Astrocyte (in vitro differentiated cells and primary cell): Measurements from ENCODE around the gene ARL6IP5. TPM values are rescaled to one million over a fixed set of nuclear protein-coding genes. Genes with fewer than 3 reads are reported as not detected.

ENCODE experiments used
- DNase-seq: peaks from one replicate; pipeline ENCODE4 v3.0.0-alpha.2; 2010; ENCODE audit warnings: low read depth
- FAIRE-seq: peaks from 2 replicates; lab custom pipeline; 2011; peaks lifted over from hg19 to GRCh38; lab: Jason Lieb, UNC
- H2AFZ ChIP-seq: 2 replicates; pipeline ENCODE4 v1.6.0; 2012; ENCODE audit warnings: low read depth, low read length, inconsistent platforms
- H3K27ac ChIP-seq: 2 replicates; pipeline ENCODE4 v1.5.1; 2011; ENCODE audit warnings: low read depth, low read length, inconsistent platforms
- H3K27me3 ChIP-seq: 2 replicates; pipeline ENCODE4 v1.6.0; 2011; ENCODE audit warnings: low read length, inconsistent platforms; ENCODE audit not compliant: insufficient read depth
- H3K36me3 ChIP-seq: 2 replicates; pipeline ENCODE4 v1.5.1; 2011; ENCODE audit warnings: low read length, inconsistent platforms; ENCODE audit not compliant: insufficient read depth
- H3K4me1 ChIP-seq: 2 replicates; pipeline ENCODE4 v1.5.1; 2011; ENCODE audit warnings: low read length, inconsistent platforms; ENCODE audit not compliant: insufficient read depth
- H3K4me2 ChIP-seq: 2 replicates; pipeline ENCODE4 v1.6.0; 2012; ENCODE audit warnings: low read length, inconsistent platforms
- H3K4me3 ChIP-seq: 2 replicates; pipeline ENCODE4 v1.5.1; 2011; ENCODE audit warnings: low read depth, mild to moderate bottlenecking, low read length, inconsistent platforms; ENCODE audit not compliant: insufficient read depth
- H3K79me2 ChIP-seq: 2 replicates; pipeline ENCODE4 v1.6.0; 2012; ENCODE audit warnings: mild to moderate bottlenecking, low read length, inconsistent platforms; ENCODE audit not compliant: insufficient read depth
- H3K9ac ChIP-seq: 2 replicates; pipeline ENCODE4 v1.6.0; 2012; ENCODE audit warnings: mild to moderate bottlenecking, low read length, inconsistent platforms
- H3K9me3 ChIP-seq: 2 replicates; pipeline ENCODE4 v1.5.1; 2012; ENCODE audit warnings: low read depth, mild to moderate bottlenecking, low read length, inconsistent platforms; ENCODE audit not compliant: insufficient read depth
- H4K20me1 ChIP-seq: 2 replicates; pipeline ENCODE4 v1.6.0; 2012; ENCODE audit warnings: low read length, inconsistent platforms; ENCODE audit not compliant: insufficient read depth
- H3K27ac Mint-ChIP-seq: one replicate; pipeline ENCODE4 v1.8.0; 2021; ENCODE audit warnings: mild to moderate bottlenecking, mixed read lengths; ENCODE audit not compliant: unreplicated experiment
- H3K27me3 Mint-ChIP-seq: one replicate; pipeline ENCODE4 v1.8.0; 2021; ENCODE audit warnings: low read depth, mixed read lengths; ENCODE audit not compliant: unreplicated experiment
- H3K36me3 Mint-ChIP-seq: one replicate; pipeline ENCODE4 v1.8.0; 2021; ENCODE audit warnings: low read depth, mixed read lengths; ENCODE audit not compliant: unreplicated experiment
- H3K4me1 Mint-ChIP-seq: one replicate; pipeline ENCODE4 v1.8.0; 2021; ENCODE audit warnings: low read depth, mixed read lengths; ENCODE audit not compliant: unreplicated experiment
- H3K4me3 Mint-ChIP-seq: one replicate; pipeline ENCODE4 v1.8.0; 2021; ENCODE audit warnings: mild to moderate bottlenecking, moderate library complexity, mixed read lengths; ENCODE audit not compliant: unreplicated experiment
- H3K9me3 Mint-ChIP-seq: one replicate; pipeline ENCODE4 v1.8.0; 2021; ENCODE audit warnings: mild to moderate bottlenecking, mixed read lengths; ENCODE audit not compliant: unreplicated experiment
- CTCF ChIP-seq: IDR thresholded peaks from 2 replicates; pipeline ENCODE4 v1.5.1; 2011; ENCODE audit warnings: low read depth, mild to moderate bottlenecking, inconsistent platforms, low read length, moderate library complexity; ENCODE audit not compliant: insufficient read depth
- EZH2 ChIP-seq: IDR thresholded peaks from 2 replicates; pipeline ENCODE4 v1.6.1; 2012; ENCODE audit warnings: mild to moderate bottlenecking, low read length, inconsistent platforms; ENCODE audit not compliant: insufficient read depth
- total RNA-seq: library from RNA; stranded (reverse); gene quantifications from 2 replicates; pipeline ENCODE4 v1.2.1, GENCODE V29; 2021

ARL6IP5 gene
- total RNA-seq, 1 donor from 2014 or later = 160 TPM

GRCh38 chr3:69137005-69137404 lies 52.3 kb downstream of the ARL6IP5 start:
- Mint-ChIP-seq H3K36me3 (no peaks in the 10 kb centered on the region), H3K27me3 (peaks cover 2% of the 10 kb centered on the region), H3K4me3 (no peak overlapping the region), H3K4me1 (peaks cover 7% of the 10 kb centered on the region), H3K9me3 (no peaks in the 10 kb centered on the region), H3K27ac (no peak overlapping the region)
- Histone ChIP-seq H3K27me3 (peaks cover 2% of the 10 kb centered on the region), H2AFZ (no peak overlapping the region), H4K20me1 (no peaks in the 10 kb centered on the region), H3K9me3 (no peaks in the 10 kb centered on the region), H3K4me3 (no peak overlapping the region), H3K27ac (no peak overlapping the region), H3K36me3 (no peaks in the 10 kb centered on the region), H3K9ac (no peak overlapping the region), H3K4me1 (no peaks in the 10 kb centered on the region), H3K79me2 (no peaks in the 10 kb centered on the region), H3K4me2 (no peak overlapping the region)
- DNase-seq (peak; percentile 4), FAIRE-seq (no peak)
- TF ChIP-seq CTCF = no peak
- no peak for TF ChIP-seq EZH2

DNA sequence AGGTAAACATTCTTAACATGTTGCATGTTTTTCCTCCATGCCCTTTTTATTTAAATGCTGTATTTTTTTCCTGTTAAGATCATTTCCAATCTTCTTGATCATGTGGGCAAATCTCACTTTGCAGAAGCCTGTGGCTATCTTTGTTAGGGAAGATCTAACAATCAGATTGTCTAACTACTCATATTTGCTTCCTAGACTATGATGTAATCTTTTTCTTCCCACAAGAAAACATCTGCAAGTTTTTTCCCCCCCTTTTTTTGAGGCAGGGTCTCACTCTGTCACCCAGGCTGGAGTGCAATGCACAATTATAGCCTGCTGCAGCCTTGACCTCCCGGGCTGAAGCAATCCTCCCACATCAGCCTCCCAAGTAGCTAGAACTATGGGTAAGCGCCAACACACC lies 52.7 kb downstream of the ARL6IP5 start:
- no peak for FAIRE-seq
- no peak for DNase-seq
- Histone ChIP-seq H3K4me3 (no peak overlapping the region), H3K9ac (no peak overlapping the region), H2AFZ (no peak overlapping the region), H3K27me3 (peaks cover 2% of the 10 kb centered on the region), H3K36me3 (no peaks in the 10 kb centered on the region), H3K4me2 (no peak overlapping the region), H3K9me3 (no peaks in the 10 kb centered on the region), H3K27ac (no peak overlapping the region), H3K4me1 (no peaks in the 10 kb centered on the region), H4K20me1 (no peaks in the 10 kb centered on the region), H3K79me2 (no peaks in the 10 kb centered on the region)
- Mint-ChIP-seq H3K27me3 (peaks cover 2% of the 10 kb centered on the region), H3K27ac (no peak overlapping the region), H3K9me3 (no peaks in the 10 kb centered on the region), H3K36me3 (no peaks in the 10 kb centered on the region), H3K4me1 (peaks cover 7% of the 10 kb centered on the region), H3K4me3 (no peak overlapping the region)
- no peak for TF ChIP-seq CTCF
- no peak for TF ChIP-seq EZH2

DNA sequence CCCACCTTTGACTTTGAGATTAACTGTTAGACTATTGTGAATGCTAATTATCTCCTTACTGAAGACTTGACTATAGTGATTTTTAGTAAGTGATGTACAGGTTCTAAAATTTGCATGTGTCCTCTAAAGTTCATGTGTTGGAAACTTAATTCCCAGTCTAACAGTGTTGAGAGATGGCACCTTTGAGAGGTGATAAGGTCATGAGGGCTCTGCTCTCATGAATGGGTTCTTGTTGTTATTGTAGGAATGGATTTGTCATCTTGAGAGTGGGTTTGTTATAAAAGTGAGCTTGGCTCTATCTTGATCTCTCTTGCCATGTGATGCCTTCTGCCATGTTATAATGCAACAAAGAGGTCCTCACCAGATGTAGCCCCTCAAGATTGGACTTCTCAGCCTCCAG lies 56.6 kb downstream of the ARL6IP5 start:
- Mint-ChIP-seq H3K4me1 (peaks cover 10% of the 10 kb centered on the region), H3K27ac (no peak overlapping the region), H3K27me3 (peaks cover 2% of the 10 kb centered on the region), H3K9me3 (no peaks in the 10 kb centered on the region), H3K36me3 (no peaks in the 10 kb centered on the region), H3K4me3 (no peak overlapping the region)
- no peaks in the 10 kb centered on the region for H3K4me1 ChIP-seq
- H3K9ac ChIP-seq = no peak overlapping the region
- peaks cover 2% of the 10 kb centered on the region for H3K27me3 ChIP-seq
- H4K20me1 ChIP-seq = no peaks in the 10 kb centered on the region
- no peaks in the 10 kb centered on the region for H3K79me2 ChIP-seq
- no peaks in the 10 kb centered on the region for H3K36me3 ChIP-seq
- no peak for FAIRE-seq
- no peak overlapping the region for H3K4me2 ChIP-seq
- no peak for DNase-seq
- no peak overlapping the region for H3K4me3 ChIP-seq
- H2AFZ ChIP-seq = no peak overlapping the region
- H3K9me3 ChIP-seq = no peaks in the 10 kb centered on the region
- no peak for TF ChIP-seq CTCF
- no peak for TF ChIP-seq EZH2
- H3K27ac ChIP-seq = no peak overlapping the region
